ENCODE measurements around the gene SAFB. TPM values are rescaled to one million over a fixed set of nuclear protein-coding genes. Genes with fewer than 3 reads are reported as not detected.
A peak's percentile ranks its signal among the peaks of the same experiment; 100 is the strongest.

Gene SAFB
- polyA plus RNA-seq (ENCODE audit: insufficient read length in 4 of 4), result 100 to 1,000 TPM; 126 to 190 (median 159) TPM

DNA sequence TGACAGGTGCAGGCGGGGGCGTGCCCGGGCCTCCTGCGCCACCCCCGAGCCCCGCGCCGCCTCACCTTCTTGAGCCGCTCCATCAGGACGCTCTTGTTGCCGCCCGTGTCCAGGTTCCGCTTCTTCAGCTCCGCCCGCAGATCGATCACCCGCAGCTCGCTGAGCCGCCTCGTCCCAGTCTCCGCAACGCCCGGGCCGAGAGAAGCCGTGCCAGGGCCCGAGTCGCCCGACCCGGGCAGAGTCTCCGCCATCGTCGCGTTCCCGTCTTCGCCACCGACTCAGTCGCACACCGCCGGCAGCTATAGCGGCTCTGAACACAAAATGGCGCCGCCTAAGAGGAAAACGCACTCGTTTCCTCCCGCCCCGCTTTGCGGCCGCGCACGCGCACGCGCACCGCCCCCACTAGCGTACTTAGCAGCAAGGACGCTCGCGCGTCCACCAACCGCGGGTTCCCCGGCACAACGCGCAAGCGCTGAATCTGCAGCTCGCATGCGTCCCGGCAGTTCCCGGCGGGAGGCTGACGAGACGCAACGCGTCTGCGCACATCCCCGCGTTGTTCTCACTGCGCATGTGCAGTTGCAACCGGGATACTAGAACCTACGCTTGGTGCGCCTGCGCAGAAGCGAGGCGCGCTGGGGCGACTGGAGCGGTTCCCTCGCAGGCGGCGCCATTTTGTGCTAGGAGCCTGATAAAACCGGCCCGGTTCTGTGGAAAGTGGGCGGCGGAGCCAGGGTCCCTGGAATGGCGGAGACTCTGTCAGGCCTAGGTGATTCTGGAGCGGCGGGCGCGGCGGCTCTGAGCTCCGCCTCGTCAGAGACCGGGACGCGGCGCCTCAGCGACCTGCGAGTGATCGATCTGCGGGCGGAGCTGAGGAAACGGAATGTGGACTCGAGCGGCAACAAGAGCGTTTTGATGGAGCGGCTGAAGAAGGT, at the start of gene SAFB, which contains the start of gene SAFB2:
SAFB (plus strand) TSS at position 619 of the 932 bp plus-strand sequence; CDS start at position 742, 123 bp downstream.
SAFB2 (minus strand) TSS at position 312 of the 932 bp plus-strand sequence; CDS start at position 251, 61 bp downstream.
- peak; percentile 97 to 100 (median 100) for DNase-seq (ENCODE audit: low read depth in 4 of 4, low spot score in 2 of 4)

DNA sequence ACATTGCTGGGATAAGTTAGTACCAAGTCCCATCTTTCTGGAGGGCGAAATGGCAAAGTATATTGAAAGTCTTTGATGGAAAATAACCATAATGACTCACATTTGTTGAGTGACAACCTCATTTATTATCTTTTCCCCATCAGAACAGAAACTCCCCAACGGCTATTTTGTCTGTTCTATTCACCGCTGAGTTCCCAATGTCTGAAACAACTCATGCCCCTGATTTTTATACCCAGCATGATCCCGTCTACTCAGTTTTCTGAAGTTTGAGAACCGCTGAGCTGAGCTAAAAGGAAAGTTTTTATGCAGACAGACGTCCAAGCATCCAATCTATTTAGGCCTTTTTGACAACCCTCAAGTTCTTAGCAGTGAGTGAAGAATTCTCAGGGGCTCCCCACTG, 47.3 kb upstream of the SAFB start:
- no peak for DNase-seq (ENCODE audit: low read depth in 4 of 4, low spot score in 2 of 4)

DNA sequence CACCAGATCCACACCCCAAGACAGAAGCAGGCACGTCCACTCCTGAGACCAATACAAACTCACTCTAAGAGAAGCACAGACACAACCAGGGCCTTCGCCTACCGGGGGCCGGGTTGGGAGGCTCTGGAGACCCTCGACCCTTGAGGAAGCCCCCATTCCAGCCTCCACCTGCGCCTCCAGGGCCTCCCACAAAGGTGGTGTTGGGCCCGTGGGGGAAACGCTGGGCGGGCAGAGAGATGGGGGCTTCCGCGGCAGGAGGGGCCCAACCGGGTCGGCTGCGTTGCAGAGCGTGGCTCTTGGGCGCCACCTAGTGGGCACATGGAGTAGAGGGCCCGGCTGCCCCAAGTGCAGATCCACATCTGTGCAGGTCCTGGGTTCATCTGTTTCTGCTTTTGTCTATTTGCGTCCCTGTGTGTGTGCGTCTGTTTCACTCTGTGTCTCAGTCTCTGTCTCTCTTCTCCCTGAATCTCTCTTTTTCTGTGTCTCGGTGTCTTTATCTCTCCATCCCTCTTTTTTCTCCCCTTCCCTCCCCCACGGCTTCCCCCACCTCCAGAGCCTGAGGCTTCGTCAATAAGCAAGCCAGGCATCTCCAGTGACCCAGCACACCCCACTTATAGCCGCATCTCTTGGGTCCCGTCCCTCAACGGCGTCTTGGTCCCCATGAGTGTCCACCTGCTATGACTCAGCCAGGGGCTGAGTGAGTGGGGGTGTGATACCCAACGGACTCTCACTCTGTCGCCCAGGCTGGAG, 44.6 kb upstream of the SAFB start:
- no peak for DNase-seq (ENCODE audit: low read depth in 4 of 4, low spot score in 2 of 4)

DNA sequence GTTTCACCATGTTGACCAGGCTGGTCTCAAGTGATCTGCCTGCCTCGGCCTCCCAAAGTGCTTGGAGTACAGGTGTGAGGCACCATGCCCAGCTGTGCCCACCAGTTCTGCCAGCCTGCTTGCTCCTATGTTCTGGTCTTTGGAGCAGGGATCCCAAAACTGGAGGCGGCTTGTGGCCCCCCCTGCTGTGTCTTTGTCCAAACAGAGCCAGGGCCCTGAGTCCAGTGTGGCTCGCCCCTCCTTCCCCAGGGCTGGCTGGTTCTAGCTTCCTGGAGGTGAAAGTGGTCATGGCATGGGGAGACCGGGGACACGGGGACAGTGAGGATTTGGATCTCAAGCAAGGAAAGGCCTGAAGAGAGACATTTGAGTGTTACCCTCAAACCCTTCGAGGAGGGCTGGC, 43.6 kb upstream of the SAFB start:
- no peak for DNase-seq (ENCODE audit: low read depth in 4 of 4, low spot score in 2 of 4)

DNA sequence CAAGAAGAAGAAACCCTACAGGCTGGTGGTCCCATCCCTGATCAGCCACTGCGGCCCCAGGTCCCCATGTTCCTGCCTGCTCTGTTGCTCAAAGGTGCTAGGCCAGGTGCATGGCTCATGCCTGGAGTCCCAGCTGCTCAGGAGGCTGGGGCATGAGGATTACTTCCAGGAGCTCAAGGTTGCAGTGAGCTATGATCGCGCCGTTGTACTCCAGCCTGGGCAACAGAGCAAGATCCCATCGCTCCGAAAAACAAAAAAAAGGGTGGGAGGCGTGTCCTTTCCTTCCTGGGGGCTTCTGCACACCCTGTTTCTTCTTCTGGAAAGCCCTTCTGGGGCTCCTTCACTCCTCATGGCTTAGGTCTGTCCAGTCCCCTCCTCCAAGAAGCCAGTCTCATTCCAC, 43.2 kb upstream of the SAFB start:
- no peak for DNase-seq (ENCODE audit: low read depth in 4 of 4, low spot score in 2 of 4)

DNA sequence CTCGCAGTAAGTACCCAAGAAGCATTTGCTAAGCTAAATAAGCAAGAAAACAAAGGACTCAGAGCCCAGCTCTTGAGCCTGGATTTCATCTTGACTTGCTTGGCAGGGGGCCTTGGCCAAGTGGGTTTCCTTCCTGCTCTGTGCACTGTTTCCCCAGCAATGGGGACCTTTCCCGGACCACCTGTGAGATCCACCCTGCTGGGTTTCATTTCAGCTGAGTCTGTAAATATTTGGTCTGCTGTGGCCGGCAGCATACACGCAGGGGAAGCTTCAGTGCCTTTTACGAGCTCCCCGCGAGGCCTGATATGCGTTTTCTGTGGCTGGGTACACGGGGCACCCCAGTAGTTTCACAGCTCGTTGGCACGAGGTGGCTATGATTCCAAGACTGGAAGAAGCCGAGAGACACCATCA, 42.7 kb upstream of the SAFB start:
- no peak for DNase-seq (ENCODE audit: low read depth in 4 of 4, low spot score in 2 of 4)

DNA sequence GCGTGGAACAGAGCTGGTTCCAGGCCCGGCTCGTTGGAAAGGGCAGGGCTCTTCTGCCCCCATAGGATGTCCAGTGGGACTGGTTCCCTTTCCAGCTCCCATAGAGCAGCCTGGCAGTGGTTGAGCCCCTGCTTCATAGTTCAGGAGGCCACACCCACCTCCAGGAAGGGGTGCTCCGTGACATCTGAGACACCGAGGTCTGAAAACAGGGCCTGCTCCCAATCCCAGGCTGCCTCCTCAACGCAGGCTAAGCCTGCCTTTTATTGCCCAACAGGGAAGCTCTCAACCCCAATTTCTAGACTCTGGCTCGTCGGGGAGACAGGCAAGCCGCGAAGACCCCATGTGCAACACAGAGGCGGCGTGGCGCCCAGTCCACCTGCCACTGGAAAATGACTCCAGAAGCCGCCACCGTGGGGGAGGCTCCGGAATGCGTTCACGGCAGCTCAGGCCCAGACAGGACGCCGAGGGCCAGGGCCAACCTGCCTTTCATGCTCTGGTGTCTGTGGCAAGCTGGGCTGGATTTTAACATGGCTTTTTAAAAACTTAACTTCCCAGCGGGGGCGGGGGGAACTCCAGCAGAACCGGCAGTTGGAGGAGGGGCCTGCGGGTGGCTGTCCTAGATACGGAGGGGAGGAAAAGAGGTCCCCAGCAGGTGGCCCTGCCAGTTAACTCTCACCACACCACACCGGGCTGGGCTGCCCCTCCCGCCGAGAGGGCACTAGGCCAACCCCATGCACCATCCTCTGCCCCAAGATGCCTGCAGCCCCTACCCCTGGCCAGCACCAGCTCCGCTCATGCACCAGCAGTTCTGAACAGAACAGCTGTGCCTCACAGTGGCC, 37.2 kb upstream of the SAFB start:
- peak in 1 of 4 donors; percentile 39 for DNase-seq (ENCODE audit: low read depth in 4 of 4, low spot score in 2 of 4)

DNA sequence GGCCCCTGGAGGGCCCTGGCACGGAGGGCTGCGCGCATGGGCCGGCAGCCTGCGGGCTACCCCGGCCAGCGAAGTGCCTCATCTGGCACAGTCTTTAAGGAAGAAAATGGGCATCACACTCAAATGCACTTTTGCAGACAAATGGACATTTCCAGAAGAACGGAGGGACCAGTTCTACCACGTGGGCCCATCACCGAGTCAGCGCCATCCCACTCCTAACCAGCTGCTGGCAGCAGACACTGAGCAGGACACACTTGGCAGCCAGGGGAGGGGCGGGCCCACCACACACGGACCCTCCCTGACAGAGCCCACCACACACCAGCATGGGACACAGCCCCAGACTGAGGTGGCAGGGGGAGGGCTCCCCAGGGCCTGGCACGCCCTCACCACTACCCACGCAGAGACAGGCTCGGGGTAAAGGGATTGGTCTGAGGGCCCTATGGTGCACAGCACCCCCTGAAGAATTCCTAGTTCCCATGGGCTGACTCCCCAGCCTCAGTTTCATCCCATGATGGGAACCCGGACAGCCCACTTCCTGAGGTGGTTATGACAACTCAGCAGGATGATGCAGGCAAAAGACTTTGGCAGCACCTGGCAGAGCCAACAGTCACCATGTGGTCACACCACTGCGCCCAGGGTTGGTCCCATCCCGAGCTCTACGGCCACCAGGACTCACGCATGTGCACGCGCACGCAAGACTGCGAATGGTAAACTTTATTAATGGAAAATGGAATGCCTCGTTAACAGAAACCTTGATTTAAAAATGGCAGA, 36.4 kb upstream of the SAFB start:
- no peak for DNase-seq (ENCODE audit: low read depth in 4 of 4, low spot score in 2 of 4)

DNA sequence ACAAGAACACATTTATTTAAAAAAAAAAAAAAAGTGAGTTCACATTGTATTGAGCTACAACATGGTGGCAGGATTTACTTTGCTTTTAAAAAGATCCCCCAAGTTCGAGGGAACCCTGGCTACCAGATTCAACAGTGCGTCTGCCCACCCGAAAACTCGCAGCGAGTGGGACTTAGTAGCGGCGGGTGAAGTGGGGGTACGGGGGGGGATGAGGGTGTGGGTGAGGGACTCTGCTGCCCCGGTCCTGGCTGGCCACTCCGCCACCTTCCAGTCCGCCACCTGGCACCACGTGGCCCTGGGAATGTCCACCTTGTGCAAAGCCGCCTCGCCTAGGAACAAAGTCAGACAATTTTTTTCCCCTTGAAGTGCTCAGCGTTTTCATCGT, 35.8 kb upstream of the SAFB start:
- no peak for DNase-seq (ENCODE audit: low read depth in 4 of 4, low spot score in 2 of 4)

DNA sequence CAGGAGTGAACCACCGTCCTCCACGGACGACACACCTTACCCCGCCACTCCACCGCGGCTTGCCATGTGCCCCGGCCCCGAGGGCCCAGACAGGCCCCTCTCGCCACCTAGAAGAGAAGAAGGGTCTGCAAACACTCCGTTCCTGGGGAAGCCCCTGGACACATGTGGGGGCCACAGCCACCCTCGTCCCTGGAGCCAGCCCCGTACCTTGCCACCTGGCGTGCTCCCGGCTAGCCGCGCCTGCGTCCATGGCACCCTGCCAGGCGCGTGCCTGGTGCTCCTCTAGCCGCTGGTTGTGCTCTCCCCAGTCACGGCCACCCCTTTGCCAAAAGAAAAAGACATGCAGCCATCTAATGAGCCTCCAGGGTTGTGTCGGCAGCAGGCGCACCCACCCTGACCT, 35.2 kb upstream of the SAFB start:
- no peak for DNase-seq (ENCODE audit: low read depth in 4 of 4, low spot score in 2 of 4)

DNA sequence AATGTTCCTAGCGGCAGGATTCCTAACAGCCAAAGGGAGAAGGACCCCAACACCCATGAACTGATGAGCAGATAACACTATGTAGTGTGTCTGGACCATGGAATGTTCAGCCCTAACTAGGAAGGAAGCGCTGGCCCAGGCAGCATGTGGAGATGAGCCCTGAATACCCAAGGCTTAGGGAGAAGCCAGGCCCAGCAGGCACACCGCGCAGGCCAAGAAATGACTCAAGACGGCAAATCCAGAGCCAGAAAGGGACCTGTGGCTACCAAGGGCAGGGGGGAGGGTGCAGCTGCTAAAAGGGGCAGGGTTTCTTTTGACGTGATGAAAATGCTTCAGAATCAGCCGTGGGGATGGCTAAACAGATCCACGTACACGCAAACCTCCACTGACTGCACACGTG, 34.4 kb upstream of the SAFB start:
- no peak for DNase-seq (ENCODE audit: low read depth in 4 of 4, low spot score in 2 of 4)

DNA sequence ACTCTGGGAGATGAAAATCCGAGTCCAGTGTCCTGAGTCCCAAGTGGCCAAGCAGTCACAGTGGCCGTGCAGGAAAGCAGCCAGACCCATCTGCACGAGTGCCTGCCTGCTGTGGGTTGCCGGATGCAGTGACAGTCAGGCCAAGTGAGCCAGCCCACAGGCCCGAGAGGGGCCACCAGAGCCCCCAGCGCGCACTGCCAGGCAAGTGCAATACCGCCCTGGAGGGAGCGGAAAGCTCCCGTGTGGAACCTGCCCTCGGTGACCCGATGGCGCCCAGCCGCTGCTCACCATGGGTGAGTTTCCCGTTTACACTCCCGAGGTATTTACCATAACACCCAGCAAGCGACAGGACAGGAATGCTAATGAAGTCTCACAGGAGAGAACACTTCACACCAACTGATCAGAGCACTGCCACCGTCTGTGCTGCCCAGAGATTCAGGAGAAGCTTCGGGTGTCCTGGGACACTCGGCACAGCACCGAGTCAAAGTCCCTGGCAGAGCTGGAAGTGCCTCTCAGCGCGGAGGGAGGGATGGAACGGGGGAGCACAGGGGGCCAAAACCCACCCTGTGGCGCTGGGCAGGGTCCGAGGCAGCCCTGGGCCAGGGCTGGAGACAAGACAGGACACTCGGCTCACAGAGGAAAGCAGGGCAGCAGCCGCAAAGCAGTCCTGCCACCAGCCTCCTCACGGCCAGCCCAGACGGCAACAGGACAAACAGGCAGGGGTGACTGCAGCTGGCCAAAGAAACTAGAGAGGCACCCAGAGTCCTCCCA, 33.8 kb upstream of the SAFB start:
- no peak for DNase-seq (ENCODE audit: low read depth in 4 of 4, low spot score in 2 of 4)

DNA sequence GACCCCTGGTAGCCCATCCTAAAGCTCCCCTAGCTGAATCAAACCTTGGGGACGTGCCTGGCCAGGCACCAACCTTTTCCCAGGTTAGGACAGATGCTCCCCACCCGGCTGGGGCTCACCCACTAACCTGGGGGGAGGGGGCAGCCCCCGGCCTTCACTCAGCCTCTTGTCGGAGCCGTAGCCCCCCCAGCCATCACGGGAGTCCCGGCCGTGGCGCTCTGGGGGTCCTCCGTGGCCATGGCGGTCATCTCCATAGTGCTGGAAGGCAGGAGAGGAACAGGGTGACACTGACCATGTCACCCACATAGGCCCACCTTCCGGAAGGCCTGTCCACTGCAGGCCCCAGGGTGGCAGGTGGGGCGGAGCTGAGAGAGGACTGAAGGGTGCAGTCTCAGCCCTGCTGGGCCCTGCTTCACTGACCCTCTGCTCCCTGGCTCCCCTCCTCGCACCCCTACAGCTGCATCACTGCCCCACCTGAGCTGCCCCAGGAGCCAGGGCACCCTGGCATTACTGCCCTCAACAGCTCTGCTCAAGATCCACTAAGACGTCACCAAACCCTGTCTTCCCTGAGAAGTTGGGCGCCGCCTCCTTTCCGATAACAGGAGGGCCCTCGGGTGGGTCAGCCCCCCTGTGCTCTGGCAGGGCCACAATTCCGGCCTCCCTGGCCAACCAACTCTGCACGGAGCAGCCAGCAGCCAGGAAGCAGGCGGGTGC, 32.6 kb upstream of the SAFB start:
- DNase-seq (ENCODE audit: low read depth in 4 of 4, low spot score in 2 of 4), result no peak

DNA sequence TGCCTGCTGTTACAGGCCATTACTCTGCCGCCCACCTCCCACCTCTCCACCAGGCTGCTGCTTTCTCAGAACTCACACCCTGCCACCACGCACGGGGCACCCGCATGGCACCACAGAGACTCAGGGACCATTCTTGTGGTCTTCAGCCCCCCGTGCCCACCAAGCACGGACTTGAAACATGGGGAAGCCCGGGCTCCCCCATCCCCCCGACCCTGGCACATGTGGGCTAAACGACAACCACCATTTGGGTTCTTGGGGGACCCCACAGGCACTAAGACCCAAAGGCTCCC, 32.1 kb upstream of the SAFB start:
- DNase-seq (ENCODE audit: low read depth in 4 of 4, low spot score in 2 of 4), result no peak

DNA sequence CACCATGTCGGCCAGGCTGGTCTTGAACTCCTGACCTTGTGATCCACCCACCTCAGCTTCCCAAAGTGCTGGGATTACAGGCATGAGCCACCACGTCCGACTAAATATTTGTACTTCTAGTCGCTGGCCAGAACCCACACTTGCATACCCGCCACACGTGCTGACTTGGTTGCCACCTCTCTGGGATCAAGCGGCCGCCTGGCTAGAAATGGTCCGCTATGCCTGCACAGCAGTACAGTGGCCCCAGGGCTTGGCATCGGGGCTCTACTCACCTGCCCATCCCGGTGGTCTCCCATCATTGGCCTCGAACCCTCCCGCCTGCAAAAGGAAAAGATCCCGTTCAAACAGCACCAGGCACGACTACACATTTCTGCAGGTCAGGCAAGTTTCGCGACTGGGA, 31.4 kb upstream of the SAFB start:
- no peak for DNase-seq (ENCODE audit: low read depth in 4 of 4, low spot score in 2 of 4)

DNA sequence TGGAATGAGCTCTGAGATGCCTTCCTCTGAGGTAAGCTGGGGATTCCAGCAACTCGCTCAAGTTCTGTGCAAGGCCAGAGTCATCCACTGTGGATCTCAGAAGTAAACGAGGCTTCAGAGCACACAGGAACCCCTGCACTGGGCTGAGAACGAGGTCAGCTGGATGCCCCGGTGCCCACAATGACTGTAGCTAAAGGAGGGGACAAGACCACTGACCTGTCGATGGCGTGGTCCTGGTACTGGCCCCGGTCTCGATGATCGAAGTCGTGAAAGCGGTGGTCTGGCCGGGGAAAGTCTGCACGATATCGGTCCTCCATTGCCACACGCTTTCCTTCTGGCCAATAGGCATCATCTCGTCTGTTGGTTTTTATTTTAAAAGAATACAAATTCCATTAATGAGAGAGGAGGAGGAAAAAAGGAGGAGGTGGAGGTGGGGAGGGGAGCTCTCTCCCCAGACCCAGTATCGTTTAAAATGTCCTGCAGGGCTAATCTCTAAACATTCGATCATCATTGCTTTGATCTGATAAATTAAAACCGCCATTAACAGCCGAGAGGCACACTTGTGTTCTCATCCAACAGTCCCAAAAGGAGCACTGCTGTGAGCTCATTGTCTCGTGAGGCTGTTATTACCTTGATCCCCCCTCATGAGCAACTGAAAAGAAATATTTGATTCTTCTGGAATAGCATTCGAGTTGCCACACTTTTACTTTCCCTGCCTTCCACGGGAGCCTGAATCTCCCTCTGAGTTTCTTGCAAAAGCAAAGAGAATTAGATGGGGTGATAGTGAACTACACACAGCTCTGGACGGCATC, 30.1 kb upstream of the SAFB start:
- no peak for DNase-seq (ENCODE audit: low read depth in 4 of 4, low spot score in 2 of 4)

DNA sequence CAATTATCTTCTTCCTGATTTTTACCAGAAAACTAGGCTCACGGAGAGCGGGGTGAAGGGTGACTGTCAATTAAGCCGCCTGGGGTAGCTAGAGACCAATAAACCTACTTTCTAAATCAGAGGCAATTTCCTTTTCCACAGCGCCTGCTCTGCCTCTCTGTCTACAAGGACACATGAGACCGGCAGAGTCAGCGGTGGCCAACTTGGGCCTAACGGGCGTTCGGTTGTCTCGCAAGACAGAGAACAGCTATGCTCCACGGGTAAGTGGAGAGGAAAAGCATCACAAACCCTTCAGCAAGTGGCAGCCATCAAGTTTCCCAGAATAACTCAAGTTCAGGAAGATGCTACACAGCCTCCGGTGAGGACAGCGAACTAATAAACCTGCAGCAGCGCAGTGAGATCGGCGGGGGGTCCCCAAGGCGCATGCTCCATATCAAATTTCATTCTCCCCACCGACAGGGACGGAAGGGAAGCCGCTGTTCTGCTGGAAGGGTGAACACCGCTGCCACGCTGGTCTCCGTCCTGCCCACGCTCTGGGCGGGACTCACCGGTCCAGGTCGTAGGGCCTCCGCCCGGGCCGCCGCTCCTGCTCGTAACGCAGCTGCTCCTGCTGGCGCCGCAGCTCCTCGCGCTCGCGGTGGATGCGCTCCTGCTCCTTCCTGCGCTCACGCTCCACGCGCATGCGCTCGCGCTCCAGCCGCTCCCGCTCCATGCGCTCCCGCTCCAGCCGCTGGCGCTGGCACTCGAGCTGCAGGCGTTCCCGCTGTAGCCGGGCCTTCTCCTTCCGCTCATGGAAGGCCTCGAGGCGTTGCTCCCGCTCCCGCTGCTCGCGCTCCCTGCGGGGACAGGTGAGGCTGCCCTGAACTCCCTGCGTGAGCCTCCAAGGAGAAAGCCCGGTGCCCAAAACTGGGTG, 29.3 kb upstream of the SAFB start:
- no peak for DNase-seq (ENCODE audit: low read depth in 4 of 4, low spot score in 2 of 4)

Data from left renal cortex interstitium (tissue), 4 donors.